GM21723 (cell line): ENCODE results near the gene GGTLC1.

Source experiments
- ATAC-seq: cut with Tn5 transposase; IDR thresholded peaks from one replicate; pipeline ENCODE4 v1.9.1; 2021; ENCODE audit warnings: mild to moderate bottlenecking, moderate library complexity; ENCODE audit not compliant: unreplicated experiment

The GGTLC1 gene

DNA sequence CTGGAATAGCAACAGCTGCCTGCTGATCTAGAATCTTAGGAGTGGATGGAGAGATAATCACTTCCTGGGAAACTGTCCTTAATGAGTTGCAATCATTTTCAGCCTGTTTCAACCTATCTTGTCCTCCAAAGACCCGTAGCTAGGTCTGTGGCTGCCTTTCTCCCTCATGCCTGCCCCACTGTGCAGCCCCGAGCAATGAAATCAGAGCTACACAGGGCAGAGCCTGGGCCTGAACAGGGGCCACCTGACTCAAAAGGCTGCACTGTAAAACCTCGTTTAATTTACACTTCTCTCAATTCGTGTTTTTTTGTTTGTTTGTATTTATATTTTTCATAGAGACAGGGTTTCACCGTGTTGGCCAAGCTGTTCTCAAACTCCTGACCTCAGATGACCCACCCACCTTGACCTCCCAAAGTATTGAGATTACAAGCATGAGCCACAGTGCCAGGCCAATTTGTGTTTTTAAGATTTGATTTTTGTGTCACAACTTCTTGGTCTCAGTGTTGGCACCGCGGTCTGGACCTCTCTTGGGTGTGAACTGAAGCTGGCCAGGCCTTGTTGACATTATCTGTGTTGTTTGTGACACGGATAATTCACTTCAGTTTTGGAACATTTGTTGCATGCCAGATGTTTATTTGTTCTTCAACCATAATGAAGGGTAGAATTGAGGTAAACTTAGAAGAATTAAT lies 21.5 kb downstream of the GGTLC1 start:
- ATAC-seq, result no peak

DNA sequence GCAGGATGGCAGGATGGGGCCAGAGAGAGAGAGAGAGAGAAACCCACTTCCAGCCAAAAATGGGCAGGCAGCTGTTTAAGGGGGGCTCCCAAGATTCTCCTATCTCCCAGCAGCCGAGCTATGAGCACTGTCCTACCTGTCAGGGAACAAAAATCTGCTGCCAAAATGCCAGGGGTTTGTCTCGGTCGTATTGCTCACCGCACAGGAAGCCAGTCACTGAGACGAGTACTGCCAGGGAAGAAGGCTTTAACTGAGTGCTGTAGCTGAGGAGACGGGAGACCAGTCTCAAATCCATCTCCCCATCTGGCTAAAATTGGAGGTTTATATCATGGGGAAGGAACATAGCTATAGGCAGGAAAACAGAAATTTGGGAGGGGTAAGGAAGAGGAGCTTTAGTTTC lies 22.3 kb downstream of the GGTLC1 start:
- ATAC-seq, result no peak

DNA sequence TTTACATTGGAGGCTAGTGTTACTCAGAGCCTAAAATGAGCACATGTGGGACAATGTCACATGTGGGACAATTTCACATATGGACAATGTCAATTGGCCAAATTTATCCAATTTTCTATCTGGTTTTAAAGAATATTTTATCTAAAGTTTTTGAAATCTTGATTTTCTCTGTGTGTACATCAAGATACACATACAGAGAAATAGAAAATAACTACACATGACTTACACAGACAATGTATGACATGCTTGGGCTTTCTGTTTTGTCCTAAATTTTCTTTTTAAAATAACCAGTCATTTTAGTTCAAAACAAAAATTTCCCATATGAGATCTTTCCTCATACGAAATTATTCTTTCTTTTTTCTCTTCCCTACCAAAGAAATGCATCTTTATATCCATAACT lies 24.6 kb downstream of the GGTLC1 start:
- no peak for ATAC-seq

DNA sequence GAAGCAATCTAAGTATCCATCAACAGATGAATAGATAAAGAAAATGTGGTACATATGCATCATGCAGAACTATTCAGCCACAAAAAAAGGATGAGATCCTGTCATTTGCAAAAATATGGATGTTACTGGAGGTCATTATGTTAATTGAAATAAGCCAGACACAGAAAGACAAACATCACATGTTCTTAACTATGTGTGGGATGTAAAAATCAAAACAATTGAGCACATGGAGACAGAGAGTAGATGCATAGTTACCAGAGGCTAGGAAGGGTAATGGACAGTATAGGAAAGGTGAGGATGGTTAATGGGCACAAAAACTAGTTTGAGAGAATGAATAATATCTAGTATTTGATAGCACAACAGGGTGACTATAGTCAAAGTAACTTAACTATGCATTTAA lies 26.3 kb downstream of the GGTLC1 start:
- ATAC-seq, result no peak

DNA sequence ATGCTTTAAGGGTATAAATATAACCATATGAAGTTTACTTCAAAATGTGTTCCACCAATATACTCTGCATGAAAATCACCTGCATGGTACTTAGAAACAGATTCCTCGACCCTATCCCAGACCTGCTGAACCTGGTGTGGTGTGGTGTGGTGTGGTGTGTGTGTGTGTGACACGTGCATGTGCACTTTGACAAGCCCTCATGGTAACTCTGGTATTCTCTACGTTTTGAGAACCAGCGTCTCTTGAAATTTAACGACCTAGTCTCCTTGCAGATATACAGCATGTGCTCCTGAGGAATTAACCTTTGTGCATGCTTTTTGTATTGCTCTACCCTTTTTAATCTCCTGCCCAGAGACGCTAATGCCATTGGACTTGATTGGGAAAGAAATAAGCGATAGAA lies 29.5 kb downstream of the GGTLC1 start:
- ATAC-seq, result no peak

DNA sequence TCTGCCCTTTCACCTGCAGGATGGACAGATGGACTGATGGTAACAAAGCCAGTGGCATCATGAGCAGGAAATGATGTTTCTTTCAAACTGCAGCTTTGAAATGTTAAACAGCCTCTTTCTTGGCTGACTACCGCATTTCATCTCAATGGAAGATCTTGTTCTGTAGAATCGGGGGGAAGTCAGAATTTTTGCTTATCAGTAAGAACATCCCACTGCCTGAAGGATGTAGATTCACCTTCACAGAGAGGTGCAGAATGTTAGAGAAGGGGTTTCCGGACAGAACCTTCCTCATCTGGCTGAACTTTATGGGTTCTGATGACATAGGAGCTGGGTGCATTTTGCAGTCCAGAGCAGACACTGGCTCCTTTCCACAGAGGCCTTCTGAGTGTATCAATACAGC lies 32.7 kb downstream of the GGTLC1 start:
- ATAC-seq, result no peak

DNA sequence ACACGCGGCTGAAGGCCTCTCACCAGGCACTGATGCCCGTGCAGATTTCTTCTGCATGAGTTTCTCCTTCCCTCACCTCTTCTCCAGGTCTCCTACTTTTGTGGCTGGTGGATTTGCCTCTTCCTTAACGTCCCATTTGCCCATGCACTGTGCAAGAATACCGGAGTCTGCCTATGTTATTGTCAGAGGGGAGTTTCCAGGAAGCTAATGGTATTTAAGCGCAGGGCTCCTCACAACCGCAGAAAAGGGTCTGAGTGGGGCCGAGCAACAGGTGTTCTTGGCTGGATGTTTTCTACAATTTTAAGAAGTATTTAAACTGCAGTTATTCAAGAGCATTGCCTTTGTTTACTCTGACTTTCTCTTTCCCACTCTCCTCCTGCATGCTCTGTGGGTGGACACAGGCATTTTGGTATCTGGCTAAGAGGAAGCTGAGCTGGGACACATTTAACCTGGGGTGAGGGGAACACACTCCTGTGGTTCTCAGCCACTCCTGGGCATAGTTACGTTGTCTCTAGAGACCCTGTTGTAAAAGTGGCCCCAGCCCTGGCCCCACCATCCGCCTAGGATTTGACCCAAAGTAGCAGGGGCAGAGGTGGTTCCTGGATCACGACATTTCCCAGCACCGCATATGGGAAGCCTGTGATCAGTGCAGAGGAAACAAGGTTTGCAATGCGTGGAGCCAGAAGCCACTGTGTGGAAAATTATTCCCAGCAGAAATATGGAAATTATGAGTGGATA lies 34.4 kb downstream of the GGTLC1 start:
- no peak for ATAC-seq

DNA sequence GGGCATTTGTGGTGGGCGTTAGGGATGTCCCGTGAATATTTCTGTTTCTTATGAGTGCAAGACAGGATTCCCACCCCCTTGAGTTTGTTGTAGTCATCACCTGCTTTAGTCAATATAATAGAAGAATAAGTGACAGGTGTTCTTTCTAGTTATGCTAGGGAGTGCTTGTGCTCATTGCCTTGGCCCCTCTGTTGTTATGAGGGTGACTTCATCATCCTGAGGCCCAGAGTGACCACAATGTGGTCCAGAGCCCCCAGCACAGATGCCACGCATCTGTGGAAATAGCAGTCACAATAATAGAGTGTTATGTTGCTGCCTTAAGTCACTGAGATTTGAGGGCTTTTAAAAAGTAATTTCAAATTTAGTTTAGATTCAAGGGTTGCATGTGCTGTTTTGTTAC lies 42.4 kb downstream of the GGTLC1 start:
- no peak for ATAC-seq

DNA sequence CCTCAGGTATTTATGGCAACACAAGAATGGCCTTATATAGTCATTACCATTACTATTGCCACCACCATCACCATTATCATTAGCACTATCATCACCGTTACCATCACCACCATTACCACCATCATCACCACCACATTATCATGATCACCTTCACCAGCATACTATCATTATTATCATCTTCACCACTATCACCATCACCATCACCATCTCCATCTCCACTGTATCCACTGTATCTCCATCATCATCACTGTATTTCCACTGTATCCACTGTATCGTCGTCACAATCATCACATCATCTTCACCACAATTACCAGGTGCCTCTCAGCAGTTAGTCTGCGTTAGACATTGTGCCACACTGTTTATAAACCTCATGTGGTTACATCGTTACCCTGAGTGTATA lies 45.3 kb downstream of the GGTLC1 start:
- ATAC-seq, result no peak

DNA sequence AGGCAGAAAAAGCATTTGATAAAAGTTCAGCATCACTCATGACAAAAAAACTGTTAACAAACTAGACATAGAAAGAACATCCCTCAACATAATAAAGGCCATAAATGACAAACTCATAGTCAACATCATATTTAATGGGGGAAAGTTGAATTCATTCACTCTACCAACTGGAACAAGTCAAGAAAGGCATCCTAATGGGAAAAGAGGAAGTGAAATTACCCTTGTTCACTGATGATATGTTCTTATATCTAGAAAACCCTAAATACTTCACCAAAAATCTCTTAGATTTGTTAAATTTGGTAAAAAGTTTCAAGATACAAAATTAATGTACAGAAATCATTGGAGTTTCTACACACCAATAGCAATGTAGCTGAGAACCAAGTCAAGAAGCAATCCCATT lies 48.9 kb downstream of the GGTLC1 start:
- ATAC-seq, result no peak

DNA sequence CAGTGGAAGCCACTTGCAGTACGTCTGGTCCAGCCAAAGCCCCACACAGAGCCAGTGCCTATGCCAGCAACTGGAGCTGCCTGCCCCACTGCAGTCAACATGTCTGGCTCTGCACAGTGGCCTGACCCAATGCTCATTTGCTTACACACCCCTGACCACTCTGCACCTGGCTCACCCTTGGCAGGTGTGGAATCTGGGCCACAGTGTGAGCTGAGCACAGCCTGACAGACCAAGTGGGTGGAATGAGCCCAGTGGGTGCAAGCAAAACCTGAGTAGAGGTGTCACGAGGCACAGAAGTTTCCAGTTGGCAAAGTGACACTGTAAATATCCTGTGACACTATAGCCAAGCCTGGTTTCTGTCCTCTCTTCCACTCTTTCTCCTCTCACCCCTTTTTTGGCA lies 49.5 kb downstream of the GGTLC1 start:
- ATAC-seq, result no peak

DNA sequence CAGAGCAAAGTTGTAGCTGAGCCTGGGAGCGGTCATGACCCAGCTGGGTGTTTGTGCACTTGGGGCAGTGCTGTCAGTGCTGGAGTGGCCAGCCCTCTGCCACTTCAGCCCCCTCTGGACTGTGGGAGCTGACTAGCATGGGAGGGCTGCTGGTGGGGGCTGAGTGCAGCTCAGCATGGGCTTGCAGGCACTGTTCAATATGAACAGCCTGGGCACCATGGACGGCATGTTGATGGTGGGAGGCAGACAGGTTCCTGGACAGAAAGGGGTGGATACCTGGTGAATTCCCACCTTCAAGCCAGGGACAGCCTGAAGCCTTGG lies 50.5 kb downstream of the GGTLC1 start:
- no peak for ATAC-seq

DNA sequence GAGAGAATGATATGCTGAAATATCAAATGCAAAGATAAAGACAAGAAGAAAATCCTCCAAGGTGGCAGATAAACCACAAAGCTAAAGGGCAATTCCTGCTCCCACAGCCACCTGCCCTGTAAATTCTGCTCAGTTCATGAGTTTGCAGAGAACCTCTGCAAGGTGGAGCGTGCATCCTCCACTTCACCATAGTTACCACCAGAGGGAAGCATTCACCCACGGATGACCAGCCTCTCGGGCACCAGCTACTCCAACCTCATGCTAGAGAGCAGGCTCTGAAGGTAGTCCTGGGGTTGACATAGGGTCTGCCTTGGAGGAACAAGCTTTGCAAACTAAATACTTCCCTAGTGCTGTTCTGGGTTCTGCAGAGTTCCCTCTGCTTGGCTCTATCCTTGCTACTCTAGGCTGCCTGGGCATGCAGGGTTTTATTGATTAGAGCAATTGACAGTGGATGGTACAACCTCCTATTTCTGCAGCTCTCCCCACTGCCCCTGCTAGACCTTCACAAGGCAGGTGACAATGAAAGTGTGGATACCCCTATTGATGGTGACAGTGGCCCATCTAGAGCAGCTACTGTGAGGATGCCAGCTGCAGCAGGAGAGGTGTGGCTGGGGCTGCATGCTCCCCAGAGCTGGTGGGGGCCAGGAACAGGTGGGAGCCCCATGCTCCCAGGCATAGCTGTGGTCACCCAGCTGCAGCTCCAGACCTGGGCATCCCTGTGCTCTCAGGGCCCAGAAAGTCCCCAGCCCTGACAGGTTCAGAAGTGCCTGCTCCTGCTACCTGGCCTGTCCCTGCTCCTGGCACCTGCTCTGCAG lies 51.1 kb downstream of the GGTLC1 start:
- peak; percentile 63 for ATAC-seq
